HG03060 (cell line): ENCODE measurements around the gene RNF111.
"Not testable (repeated sequence)": the region's sequence is repeated elsewhere in the genome, so short reads cannot be mapped to it uniquely, and the experiment has no call there.

ENCODE experiments used
- ATAC-seq: cut with Tn5 transposase; IDR thresholded peaks from one replicate; pipeline ENCODE4 v1.9.1; 2021; ENCODE audit warnings: low read depth, moderate number of reproducible peaks; ENCODE audit not compliant: unreplicated experiment

Gene RNF111

GRCh38 chr15:59127255-59127654 lies 139.8 kb downstream of the RNF111 start:
- ATAC-seq = not testable (repeated sequence)

- ATAC-seq = no peak
Measured at GRCh38 chr15:59131456-59131855, 144.0 kb downstream of the RNF111 start.

- no peak for ATAC-seq
Measured at GRCh38 chr15:59131969-59132562, 144.6 kb downstream of the RNF111 start.

GRCh38 chr15:59133929-59134427 lies 146.5 kb downstream of the RNF111 start:
- no peak for ATAC-seq

GRCh38 chr15:59137566-59137965 lies 150.1 kb downstream of the RNF111 start:
- no peak for ATAC-seq

- peak; percentile 67 for ATAC-seq
Measured at GRCh38 chr15:59138243-59138642, 150.8 kb downstream of the RNF111 start.

GRCh38 chr15:59140422-59141226 lies 153.2 kb downstream of the RNF111 start:
- no peak for ATAC-seq

- ATAC-seq = no peak
Measured at GRCh38 chr15:59143281-59143680, 155.8 kb downstream of the RNF111 start.

- ATAC-seq = not testable (repeated sequence)
Measured at GRCh38 chr15:59144594-59144993, 157.1 kb downstream of the RNF111 start.
